HuH-7 (cell line): Measurements from ENCODE around the gene DNM3.
A peak's percentile ranks its signal among the peaks of the same experiment; 100 is the strongest.
"Not testable (repeated sequence)": the region's sequence is repeated elsewhere in the genome, so short reads cannot be mapped to it uniquely, and the experiment has no call there.

Experiments
- DNase-seq: peaks from one replicate; pipeline ENCODE4 v3.0.0; 2011; ENCODE audit warnings: low spot score

The DNM3 gene

GRCh38 chr1:172371646-172372045, 530.3 kb downstream of the DNM3 start:
- not testable (repeated sequence) for DNase-seq

- no peak for DNase-seq
Measured at GRCh38 chr1:172373864-172374263, 532.6 kb downstream of the DNM3 start.

GRCh38 chr1:172375211-172375631, 533.9 kb downstream of the DNM3 start:
- no peak for DNase-seq

- DNase-seq: no peak
Measured at GRCh38 chr1:172376431-172376830, 535.1 kb downstream of the DNM3 start.

GRCh38 chr1:172377565-172377964, 536.3 kb downstream of the DNM3 start:
- DNase-seq: no peak

- DNase-seq: no peak
Measured at GRCh38 chr1:172378109-172378760, 536.9 kb downstream of the DNM3 start.

- no peak for DNase-seq
Measured at GRCh38 chr1:172380441-172381244, 539.3 kb downstream of the DNM3 start.

- no peak for DNase-seq
Measured at GRCh38 chr1:172381946-172382345, 540.6 kb downstream of the DNM3 start.

- no peak for DNase-seq
Measured at GRCh38 chr1:172382406-172382805, 541.1 kb downstream of the DNM3 start.

- no peak for DNase-seq
Measured at GRCh38 chr1:172382990-172383389, 541.7 kb downstream of the DNM3 start.

GRCh38 chr1:172383536-172383935, 542.2 kb downstream of the DNM3 start:
- no peak for DNase-seq

GRCh38 chr1:172384656-172385055, 543.4 kb downstream of the DNM3 start:
- DNase-seq: no peak

GRCh38 chr1:172386046-172386445, 544.7 kb downstream of the DNM3 start:
- no peak for DNase-seq

GRCh38 chr1:172388490-172388889, 547.2 kb downstream of the DNM3 start:
- DNase-seq: no peak

GRCh38 chr1:172390301-172390682, 549.0 kb downstream of the DNM3 start:
- peak; percentile 31 for DNase-seq

- no peak for DNase-seq
Measured at GRCh38 chr1:172390683-172391551, 549.6 kb downstream of the DNM3 start.

GRCh38 chr1:172391976-172392375, 550.7 kb downstream of the DNM3 start:
- no peak for DNase-seq

GRCh38 chr1:172393354-172393753, 552.1 kb downstream of the DNM3 start:
- no peak for DNase-seq

- DNase-seq: no peak
Measured at GRCh38 chr1:172394141-172394751, 552.9 kb downstream of the DNM3 start.

- no peak for DNase-seq
Measured at GRCh38 chr1:172394811-172395210, 553.5 kb downstream of the DNM3 start.

- no peak for DNase-seq
Measured at GRCh38 chr1:172395576-172395975, 554.3 kb downstream of the DNM3 start.

GRCh38 chr1:172397221-172397620, 555.9 kb downstream of the DNM3 start:
- no peak for DNase-seq
